GM12865 (cell line): ENCODE data around the gene HTR5A.

Experiments used
- DNase-seq: peaks from one replicate; pipeline ENCODE4 v3.0.0; 2010; ENCODE audit warnings: low read depth
- H3K4me3 ChIP-seq: 2 replicates; pipeline ENCODE4 v1.5.1; 2011; ENCODE audit warnings: mild to moderate bottlenecking, low read depth, low read length, control low read depth
- CTCF ChIP-seq: IDR thresholded peaks from 2 replicates; pipeline ENCODE4 v1.5.1; 2011; ENCODE audit warnings: low read length, control low read depth, low read depth, inconsistent platforms; ENCODE audit not compliant: insufficient read depth; ENCODE audit errors: missing control alignments

Gene HTR5A

GRCh38 chr7:155104913-155105312 is 34.8 kb downstream of the HTR5A start:
- no peak for DNase-seq
- no peak overlapping the region for H3K4me3 ChIP-seq
- TF ChIP-seq CTCF: no peak

GRCh38 chr7:155106356-155106755 is 36.2 kb downstream of the HTR5A start:
- no peak for DNase-seq
- no peak for TF ChIP-seq CTCF
- no peak overlapping the region for H3K4me3 ChIP-seq

- H3K4me3 ChIP-seq: no peak overlapping the region
- no peak for TF ChIP-seq CTCF
- no peak for DNase-seq
Observed at GRCh38 chr7:155107126-155107525, 37.0 kb downstream of the HTR5A start.

GRCh38 chr7:155108144-155108901 is 38.2 kb downstream of the HTR5A start:
- DNase-seq: no peak
- no peak for TF ChIP-seq CTCF
- no peak overlapping the region for H3K4me3 ChIP-seq

GRCh38 chr7:155109121-155109520 is 39.0 kb downstream of the HTR5A start:
- TF ChIP-seq CTCF: no peak
- H3K4me3 ChIP-seq: no peak overlapping the region

GRCh38 chr7:155115288-155115687 is 45.2 kb downstream of the HTR5A start:
- no peak for DNase-seq
- TF ChIP-seq CTCF: no peak
- no peak overlapping the region for H3K4me3 ChIP-seq

More at GRCh38 chr7:155109121-155109520, 39.0 kb downstream of the HTR5A start:
- no peak for DNase-seq
